Epidermal melanocyte (primary cell): Measurements from ENCODE around the gene RHOV.

Experiments used
- DNase-seq: peaks from one replicate; pipeline ENCODE4 v3.0.0; 2011; ENCODE audit warnings: low spot score; ENCODE audit not compliant: insufficient read length

Gene RHOV, protein sequence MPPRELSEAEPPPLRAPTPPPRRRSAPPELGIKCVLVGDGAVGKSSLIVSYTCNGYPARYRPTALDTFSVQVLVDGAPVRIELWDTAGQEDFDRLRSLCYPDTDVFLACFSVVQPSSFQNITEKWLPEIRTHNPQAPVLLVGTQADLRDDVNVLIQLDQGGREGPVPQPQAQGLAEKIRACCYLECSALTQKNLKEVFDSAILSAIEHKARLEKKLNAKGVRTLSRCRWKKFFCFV

DNA sequence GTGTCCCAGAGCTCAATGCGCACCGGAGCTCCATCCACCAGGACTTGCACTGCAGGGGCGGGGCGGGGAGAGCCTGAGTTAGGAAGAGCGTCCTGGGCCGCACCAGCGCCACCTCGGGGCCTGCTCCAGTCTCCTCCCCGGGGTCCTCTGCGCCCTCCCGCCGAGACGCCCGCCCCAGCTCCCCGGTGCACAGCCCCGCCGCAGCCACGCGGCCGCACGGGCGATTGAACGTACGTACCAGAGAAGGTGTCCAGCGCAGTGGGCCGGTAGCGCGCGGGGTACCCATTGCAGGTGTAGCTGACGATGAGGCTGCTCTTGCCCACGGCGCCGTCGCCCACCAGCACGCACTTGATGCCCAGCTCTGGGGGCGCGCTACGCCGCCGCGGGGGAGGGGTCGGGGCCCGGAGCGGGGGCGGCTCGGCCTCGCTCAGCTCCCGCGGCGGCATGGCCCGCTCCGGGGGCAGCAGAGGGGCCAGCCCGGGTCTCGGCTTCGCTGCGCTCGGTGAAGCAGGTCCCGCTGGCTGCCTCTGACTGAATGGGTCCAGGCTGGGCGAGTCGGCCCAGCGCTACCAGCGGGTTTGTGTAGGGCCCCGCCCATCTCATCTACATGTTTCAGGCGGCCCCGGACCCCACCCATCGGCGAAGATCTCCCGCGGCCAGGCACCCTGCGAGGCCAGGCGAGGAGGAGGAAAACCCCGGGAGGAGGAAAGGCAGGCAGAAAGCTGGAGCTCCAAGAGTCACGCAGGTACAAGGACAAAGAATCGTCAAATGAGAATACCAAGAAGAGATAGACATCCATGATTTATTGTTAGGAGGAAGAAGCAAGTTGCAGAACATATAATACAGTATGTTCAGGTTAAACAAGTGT is at the start of gene RHOV:
Gene RHOV (minus strand): TSS at position 541 of the 868 bp plus-strand sequence. CDS start 95 bp downstream, at position 446.
- peak; percentile 40 for DNase-seq

DNA sequence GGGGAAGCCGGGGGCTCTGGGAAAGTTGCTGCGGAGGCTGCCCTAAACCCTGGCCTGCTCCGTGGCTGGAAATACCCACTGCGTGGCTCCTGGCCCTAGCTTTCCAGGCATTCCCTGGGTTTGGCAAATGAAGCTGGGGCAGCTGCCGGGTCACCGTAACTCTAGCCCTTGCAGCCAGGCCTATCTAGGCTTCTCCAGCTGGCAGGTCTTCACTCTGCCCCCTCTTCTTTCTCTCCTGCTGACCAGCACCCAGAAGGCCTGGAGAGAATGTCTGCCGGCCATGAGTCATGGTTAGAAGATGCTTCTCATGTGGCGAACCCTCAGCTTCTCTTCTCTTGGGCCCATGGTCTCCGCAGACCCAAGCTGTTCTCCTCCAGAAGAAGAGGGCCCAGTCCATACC is 49.5 kb upstream of the RHOV start:
- DNase-seq = no peak

DNA sequence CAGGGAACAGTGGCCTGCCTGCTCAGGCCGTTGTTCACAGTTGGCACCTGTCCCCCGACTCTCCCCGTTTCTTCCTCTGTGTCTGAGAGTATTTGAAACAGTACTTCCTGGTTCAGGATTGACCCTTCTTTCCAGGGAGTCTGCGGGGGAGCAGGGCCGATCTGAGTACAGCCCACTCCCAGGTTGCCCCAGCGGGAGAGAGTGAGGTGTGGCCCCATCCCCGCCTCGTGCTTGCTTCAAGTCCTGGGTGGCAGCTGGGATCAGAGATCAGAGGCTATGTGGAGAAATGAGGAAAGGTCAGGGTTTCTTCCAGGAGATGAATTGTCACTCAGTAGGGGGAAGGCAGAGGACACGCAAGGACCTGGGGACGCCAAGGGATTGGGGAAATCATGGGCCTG is 48.6 kb upstream of the RHOV start:
- no peak for DNase-seq

DNA sequence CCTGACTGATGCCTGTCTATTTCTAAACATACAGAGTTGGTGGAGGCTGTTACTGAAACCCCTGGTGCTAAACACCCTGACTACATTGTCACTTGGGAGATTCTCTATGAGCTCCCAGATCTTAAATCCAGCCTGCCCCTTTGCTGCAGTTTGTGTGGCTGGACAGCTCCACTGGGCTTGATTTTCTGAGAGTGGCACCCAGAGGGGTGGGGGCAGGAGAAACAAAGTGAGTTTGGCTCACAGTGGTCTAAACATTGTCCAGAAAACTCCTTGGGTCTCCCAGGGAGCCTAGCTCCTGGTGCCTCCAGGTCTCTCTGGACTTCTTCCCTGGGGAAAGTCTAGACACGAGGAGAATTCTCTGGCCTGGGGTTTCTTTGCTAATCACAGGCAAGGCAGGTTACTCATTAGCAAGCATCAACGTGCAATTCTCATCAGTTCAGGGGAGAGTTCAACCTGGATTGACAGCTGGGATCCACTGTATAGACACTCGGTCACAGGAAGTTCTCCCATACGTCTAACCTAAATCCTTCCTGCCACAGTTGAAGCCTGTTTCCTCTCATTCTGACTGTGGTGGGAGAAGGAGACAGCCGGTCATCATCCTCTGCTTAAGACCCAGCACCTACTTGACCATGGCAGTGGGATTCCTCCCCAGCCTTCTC is 48.0 kb upstream of the RHOV start:
- no peak for DNase-seq

DNA sequence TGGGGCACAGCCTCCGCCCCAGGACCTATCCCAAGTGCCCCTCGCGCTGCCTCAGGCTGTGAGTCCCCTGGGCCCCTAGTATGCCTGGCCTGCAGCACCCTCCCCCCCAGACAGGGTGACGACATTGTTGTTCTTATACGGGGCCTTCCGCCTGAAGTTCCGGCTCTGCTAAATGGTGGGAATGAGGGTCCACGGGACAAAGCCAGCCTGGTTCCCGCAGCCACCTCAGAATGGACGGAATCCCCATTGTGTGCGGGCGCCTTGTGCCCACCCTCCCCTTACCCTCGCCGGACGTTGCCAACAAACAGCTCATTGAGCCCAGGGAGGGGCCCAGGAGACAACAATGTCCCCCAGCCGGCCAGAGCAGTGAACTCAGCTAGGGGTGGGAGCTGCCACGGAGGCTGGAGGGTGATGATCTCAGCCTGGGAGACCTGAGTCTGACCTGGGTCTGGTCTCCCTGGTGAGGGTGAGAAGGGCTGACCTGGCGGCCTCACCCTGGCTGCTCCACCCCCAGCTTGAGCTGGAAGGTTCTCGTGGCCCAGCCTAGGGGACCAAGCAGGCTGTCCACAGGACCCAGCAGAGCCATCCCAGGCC is 44.9 kb upstream of the RHOV start:
- no peak for DNase-seq

DNA sequence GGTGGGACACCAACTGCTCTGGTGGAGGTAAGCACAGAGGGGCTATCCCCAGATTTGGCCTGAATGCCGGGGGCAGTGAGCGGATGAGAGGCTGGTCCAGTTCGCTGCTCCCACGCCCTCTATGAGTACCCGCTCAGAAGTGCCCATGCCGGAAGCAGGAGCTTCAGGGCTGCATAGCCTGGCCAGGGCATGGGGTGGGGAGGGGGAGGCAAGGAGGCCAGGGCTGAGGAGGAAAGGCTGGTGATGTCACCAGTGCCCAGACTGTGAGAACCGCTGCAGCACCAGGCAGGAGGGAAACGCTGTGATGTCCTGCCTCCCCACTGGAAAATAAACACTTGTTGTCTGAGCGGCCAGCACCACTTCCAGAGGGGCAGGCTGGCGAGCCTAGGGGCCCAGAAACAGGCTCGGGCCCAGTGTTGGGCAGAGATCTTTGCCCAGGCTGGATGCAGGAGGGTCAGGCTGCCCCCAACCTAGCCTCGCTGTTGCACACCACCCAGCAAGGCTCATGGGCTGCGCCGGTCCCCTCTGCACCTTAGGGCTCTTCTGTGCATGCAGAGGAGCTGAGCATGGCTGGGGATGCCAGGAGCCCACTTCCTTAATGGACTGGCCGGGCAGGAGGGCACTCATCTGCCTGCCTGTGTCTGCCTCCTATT is 44.2 kb upstream of the RHOV start:
- DNase-seq = no peak

DNA sequence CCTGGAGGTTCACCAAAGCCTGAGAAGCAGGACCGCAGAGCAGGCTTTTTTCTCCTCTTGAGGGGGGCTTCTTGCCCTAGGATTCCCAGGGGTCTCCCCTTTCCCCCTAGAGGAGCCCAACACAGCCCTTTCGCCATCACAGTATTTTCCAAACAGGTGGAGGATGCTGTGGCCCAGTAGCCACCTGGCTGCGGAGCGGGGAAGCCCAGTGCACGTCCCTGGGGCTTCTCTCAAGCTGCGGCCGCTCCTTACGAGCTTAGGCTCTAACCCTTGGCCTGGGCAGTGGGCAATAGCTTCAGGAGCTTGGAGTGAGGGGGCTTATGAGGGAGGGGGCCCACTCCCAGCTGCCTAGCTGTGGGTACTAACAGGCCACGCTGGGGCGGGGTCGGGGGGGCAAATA is 43.6 kb upstream of the RHOV start:
- DNase-seq = no peak

DNA sequence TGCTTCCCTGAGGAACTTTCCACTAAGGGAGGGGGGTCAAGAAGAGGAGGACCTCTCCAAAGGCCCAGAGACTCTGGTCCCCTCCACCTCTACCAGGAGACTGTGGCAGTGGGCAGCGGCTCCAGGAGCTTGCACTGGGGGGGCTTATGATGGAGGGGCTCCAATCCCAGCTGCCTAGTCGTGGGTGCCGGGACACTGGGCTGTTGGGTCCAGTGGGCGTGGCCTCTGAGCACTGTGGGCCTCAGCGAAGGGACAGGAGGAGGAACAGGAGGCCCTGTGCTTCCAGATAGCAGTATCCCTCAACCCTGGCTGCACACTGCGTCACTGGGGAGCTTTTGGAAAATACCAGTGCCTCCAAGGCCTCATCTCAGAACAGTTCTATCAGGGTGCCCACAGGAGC is 41.6 kb upstream of the RHOV start:
- DNase-seq = no peak

DNA sequence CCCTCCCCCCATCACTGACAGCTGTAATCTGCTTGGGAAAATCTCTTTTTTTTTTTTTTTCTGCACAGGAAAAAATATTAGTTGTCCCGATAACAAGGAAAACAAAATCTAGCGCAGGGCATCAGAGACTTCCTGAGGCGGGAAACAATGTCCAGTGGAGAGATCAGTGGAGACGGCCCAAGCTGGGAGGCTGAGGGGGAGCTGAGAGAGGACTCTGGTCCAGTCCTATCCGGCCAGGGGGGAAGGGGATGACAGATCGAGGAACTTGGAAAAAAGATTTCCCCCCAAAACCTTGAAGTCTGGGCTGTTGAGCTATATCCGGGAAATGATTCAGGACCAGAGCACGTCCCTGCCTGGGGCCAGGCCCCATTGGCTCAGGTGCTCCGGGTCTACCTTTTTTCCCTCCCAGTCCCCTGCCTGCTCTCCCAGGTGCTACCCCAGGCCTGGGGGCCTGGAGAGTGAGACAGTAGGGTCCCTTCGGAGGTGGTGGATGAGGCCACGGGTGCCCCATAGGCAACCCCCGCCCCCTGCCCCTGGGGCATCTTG is 41.2 kb upstream of the RHOV start:
- no peak for DNase-seq

DNA sequence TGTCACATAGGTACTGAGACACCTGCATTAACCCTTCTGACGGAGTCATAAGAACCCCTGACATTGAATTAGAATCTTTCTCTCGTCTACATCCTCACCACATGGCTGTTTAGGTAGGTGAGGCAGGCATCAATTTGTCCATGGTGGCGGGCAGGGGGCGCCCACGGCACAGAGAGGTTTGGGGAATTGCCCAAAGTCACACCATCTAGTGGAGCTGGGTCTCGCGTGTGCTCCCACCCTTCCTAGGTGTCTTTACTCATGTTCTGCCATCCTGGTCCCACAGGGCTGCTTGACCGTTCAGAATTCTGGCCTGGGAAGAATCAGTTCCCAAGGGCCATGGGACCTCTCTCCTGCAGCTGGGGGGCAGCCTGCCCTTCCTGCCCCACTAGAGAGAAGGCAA is 40.5 kb upstream of the RHOV start:
- no peak for DNase-seq

DNA sequence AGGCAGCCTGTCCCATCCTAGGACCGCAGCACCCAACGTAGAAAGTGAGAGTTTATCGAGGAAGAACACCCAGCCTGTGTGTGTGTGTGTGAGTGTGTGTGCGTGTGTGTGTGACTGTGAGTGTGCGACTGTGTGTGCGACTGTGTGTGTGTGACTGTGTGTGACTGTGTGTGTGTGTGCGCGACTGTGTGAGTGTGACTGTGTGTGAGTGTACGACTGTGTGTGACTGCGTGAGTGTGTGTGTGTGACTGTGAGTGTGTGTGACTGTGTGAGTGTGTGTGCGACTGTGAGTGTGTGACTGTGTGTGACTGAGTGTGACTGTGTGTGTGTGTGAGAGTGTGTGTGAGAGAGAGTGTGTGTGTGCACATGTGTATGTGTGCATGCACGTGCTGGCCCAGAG is 40.0 kb upstream of the RHOV start:
- no peak for DNase-seq

DNA sequence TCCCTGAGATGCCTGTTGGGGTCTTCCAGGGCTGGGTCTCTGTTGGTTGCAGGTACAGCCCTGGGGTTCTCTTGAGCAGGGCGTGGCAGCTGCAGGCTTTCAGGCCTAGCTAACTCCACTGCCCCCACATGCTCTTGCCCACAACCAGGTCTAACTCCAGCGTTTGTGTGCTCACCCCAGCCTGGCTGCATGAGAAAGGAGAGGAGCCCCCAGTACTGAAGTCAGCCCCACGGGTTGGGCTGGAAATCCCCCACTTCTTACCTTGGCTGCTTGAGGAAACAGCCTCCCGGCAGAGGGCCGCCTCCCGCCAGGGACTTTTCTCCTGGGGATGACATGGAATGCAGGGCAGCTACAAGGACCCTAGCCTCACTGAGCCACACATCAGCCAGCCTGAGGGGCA is 38.4 kb upstream of the RHOV start:
- DNase-seq = no peak

DNA sequence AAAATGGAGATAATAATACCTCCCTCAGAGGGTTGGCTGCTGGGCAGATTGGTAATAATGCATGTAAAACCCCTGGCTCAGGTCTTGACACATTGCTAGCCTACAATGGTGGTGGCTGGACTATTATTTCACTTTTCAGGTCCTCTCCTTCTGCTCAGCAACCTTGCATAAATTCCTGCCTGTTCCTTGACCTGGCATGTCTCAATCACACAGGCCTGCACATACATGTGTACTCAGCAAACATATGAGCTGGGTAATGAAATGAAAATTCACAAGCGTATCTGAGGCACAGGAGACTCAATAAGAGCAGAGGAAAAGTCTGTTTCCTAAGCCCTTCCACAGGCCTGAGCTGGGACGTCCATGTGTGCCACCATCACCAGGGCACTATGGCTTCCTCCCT is 37.7 kb upstream of the RHOV start:
- DNase-seq = no peak

DNA sequence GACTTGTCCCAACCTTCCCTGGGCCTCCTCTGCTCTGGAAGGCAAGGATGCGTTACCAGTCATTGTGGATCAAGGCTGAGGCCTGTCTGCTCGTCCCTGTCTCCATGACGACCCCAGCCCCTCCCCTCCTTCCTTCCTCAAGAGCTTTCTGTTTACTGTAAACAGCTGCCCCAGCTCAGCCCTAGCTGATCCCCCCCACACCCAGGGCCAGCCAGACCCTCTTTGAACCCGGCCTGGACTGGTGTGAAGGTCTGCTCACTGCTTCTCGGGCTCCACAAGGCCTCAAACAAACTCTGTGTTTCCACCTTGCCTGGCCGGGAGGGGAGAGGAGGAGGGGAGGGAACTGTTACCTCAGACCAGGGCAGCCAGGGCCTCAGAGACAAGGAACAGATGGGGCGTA is 37.1 kb upstream of the RHOV start:
- no peak for DNase-seq

DNA sequence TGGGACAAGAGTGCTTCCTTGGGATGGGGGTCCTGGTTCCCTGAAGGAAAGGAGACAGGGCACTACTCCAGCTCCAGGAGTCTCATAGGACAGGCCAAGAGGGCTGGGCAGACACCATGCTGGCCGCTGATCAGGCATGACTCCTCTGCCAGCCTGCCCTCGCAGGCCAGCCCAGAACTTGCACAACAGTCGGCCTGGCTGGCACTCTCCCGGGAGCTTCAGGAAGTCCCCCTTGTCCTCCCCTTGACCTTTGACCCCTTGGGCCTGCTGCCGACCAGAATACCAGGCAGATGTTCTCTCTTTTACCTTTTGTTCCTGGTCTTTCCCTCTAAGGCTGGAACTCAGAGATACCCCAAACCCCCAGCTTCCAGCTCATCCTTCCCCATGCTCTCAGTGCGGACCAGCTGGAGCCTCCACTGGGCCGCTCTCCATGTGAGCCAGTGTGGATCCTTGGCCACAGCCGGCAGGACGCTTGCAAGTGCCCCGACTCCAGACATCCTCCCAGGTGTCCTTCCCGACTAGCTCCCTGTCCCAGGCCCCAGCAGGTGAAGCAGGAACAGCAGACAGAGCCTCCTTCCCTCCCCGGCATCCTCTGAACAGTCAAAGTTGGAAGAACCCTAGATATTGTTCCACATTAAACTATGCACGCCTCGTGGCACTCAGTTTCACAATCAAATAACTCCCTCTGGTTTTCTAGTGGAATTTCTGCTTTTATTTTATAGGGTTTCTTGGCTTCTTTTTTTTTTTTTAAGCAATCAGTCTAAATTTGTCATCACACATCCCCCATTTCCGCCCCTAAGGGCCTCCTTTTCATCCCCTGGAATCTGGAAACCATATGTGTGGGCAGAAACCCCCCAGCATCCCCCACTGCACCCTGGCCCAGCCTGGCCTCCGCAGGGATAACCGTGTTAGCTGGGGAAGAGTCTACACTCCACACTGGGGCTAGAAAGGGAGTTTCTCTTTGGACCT is 35.9 kb upstream of the RHOV start:
- DNase-seq = no peak

DNA sequence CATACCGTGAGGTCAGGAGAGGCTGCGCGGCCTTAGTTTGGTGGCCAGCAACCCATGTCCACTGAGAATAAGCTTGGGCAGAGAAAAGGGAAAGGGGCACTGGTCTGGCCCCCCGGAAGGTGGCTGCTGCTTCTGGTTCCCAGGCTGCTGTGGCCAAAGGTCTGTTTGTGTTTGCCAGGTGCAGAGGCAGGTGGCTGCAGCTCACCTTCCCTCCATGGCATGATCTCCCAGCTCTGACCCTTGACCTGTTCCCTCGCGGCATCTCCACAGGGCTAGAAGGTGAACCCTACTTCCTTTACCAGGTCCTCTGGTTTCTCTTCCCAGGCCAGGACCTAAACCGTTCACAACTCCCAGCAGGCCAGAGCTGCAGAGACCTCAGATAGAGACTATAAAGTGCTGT is 34.1 kb upstream of the RHOV start:
- no peak for DNase-seq

DNA sequence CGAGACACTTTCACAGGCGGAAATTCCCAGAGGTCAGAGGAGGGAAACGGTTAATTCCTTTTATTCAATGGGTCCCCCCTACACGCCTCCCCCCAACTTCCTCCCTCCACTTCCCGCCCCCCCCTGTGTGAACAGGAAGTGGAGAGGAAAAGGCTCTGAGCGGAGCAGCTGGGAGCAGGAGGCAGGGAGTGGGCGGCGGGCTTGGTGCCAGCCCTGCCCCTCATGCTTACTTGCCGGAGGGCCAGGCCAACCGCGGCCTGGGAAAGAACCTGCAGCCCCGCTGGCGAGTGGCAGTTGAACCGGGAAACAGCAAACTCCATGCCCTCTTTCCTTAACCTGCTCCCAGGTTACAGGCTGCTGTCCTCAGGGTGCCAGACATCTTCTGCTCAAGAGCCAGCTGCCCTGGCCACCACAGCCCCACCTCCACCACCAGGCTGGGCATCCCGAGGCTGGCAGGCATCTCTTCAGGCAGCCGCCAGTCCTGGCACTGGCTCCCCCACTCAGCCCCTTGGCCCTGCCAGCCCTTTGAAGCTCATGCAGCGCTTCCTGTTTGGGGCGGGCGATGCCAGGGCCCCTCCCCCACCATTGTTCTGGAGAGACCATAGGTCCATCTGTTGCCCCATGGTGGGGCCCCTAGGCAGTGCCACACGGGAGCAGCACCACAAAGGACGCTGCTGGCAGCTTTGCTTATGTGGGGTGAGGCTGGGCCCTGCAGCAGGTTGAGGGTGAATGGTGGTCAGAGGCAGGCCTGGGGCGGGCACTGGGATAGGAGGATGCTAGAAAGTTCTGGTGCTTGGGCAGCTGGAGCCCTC is 33.2 kb upstream of the RHOV start:
- DNase-seq = no peak

DNA sequence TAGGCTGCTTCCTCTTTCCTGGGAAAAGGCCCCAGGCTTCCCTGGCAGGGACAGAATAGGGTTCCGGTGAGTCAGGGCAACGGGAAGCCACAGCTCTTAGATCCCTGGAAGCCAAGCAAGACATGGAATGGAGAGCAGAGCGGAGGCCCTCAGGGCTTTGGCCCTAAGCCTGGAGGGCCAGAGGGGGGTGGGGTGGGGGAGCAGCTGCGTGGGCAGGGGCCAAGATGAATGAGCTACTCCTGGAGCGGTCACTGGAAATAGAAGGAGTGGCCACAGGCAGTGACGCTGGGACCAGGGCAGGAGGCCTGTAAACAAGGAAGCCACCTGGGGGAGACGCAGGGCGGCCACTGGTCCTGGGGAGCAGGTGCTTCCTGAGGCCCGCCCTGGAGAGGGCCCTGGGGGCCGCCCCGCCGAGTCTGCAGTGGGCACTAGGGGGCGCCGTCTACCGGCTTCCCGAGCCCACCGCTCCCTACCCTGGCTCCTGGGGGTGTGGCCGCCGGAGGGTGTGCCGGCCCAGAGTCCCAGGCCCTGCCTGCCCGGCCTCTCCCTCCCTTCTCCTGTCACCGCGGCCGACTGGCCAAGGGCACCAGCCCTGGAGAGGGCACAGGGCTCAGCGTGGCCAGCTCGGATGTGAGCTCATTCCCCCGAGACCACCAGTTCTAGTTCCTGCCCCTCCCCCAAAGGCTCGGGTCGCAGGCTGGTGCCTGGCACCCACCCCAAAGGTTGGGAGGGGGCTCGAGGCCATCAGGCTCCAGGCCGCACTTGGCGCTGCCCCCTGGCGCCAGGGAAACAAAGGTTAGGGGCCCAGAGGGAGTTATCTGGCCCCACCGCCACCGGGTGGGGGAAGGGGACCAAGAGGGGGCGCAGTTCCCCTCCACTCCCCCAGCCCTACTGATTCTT is 32.3 kb upstream of the RHOV start:
- peak; percentile 64 for DNase-seq
